Measurements from ENCODE around the gene SMPDL3A. TPM values are rescaled to one million over a fixed set of nuclear protein-coding genes. Genes with fewer than 3 reads are reported as not detected.

Gene SMPDL3A
- total RNA-seq, 2 experiments from 2014 or later, result 0.14 TPM; not detected in 1

- ChIA-PET POLR2A (interaction anchor here (0.8 to 1.2 kb wide), 2 partner anchors 11 to 14 kb away, joined by 3 to 4 read pairs; no protein-coding TSS in a partner anchor), CTCF (interaction anchor here (0.7 to 1.5 kb wide), 2 partner anchors 12 to 38 kb away, joined by 3 to 4 read pairs; no protein-coding TSS in a partner anchor)
- peaks cover 3% of the 10 kb centered on the region for H3K4me1 Mint-ChIP-seq (ENCODE audit: low read depth)
- no peaks in the 10 kb centered on the region for H3K36me3 Mint-ChIP-seq (ENCODE audit: low read depth)
- H3K27me3 Mint-ChIP-seq, result peaks cover 3% of the 10 kb centered on the region
- H3K27ac Mint-ChIP-seq, result no peak overlapping the region
- no peak for TF ChIP-seq CTCF (IDR thresholded peaks at IDR 0.05)
- DNase-seq (no peak), ATAC-seq (no peak)
- no peak overlapping the region for H3K4me3 Mint-ChIP-seq
- intact Hi-C loops (cut with micrococcal nuclease), result no loop called here
- H3K9me3 Mint-ChIP-seq, result no peaks in the 10 kb centered on the region
Observed at GRCh38 chr6:122801397-122801796, 12.3 kb downstream of the SMPDL3A start.

- Mint-ChIP-seq H3K4me1 (ENCODE audit: low read depth) (no peaks in the 10 kb centered on the region), H3K36me3 (ENCODE audit: low read depth) (no peaks in the 10 kb centered on the region), H3K4me3 (no peak overlapping the region), H3K27ac (no peak overlapping the region), H3K9me3 (no peaks in the 10 kb centered on the region), H3K27me3 (no peaks in the 10 kb centered on the region)
- ChIA-PET POLR2A (no interaction called here), CTCF (interaction anchor here (1.0 kb wide), 1 partner anchor 36 kb away, joined by 3 read pairs; no protein-coding TSS in a partner anchor)
- TF ChIP-seq CTCF (IDR thresholded peaks at IDR 0.05), result no peak
- ATAC-seq (no peak), DNase-seq (no peak)
- intact Hi-C loops (cut with micrococcal nuclease), result no loop called here
Observed at GRCh38 chr6:122803171-122803661, 14.2 kb downstream of the SMPDL3A start.

GRCh38 chr6:122804962-122805485 lies 16.0 kb downstream of the SMPDL3A start:
- H3K27ac Mint-ChIP-seq, result no peak overlapping the region
- no peak for TF ChIP-seq CTCF (IDR thresholded peaks at IDR 0.05)
- ATAC-seq, result no peak
- no peak for DNase-seq
- H3K27me3 Mint-ChIP-seq, result no peaks in the 10 kb centered on the region
- intact Hi-C loops (cut with micrococcal nuclease), result no loop called here
- H3K9me3 Mint-ChIP-seq, result no peaks in the 10 kb centered on the region
- no peak overlapping the region for H3K4me3 Mint-ChIP-seq
- ChIA-PET POLR2A (no interaction called here), CTCF (no interaction called here)
- H3K4me1 Mint-ChIP-seq (ENCODE audit: low read depth), result no peaks in the 10 kb centered on the region
- no peaks in the 10 kb centered on the region for H3K36me3 Mint-ChIP-seq (ENCODE audit: low read depth)

DNA sequence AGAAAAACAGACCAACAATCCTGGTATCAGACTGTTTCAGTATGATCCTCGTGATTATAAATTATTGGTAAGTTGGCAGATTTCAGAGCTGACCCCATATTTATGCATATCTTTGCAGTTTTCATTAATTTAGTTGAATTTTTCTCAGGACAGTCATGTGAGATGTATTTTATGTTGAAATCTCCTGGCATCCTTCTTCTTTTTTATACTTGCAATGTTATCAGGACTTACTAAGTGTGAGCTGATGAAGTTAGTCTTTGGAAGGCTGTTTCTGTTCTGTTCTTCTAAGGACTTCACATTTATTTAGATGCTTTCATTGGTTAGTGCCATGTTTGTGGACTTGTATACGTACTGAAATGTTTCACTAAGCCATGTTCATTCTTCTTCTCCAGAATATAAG lies 17.2 kb downstream of the SMPDL3A start:
- Mint-ChIP-seq H3K9me3 (no peaks in the 10 kb centered on the region), H3K27ac (no peak overlapping the region), H3K36me3 (ENCODE audit: low read depth) (no peaks in the 10 kb centered on the region), H3K27me3 (no peaks in the 10 kb centered on the region), H3K4me3 (no peak overlapping the region), H3K4me1 (ENCODE audit: low read depth) (no peaks in the 10 kb centered on the region)
- ChIA-PET POLR2A (no interaction called here), CTCF (no interaction called here)
- no peak for DNase-seq
- ATAC-seq, result no peak
- intact Hi-C loops (cut with micrococcal nuclease), result no loop called here
- TF ChIP-seq CTCF (IDR thresholded peaks at IDR 0.05), result no peak

- Mint-ChIP-seq H3K4me3 (no peak overlapping the region), H3K4me1 (ENCODE audit: low read depth) (no peaks in the 10 kb centered on the region), H3K36me3 (ENCODE audit: low read depth) (no peaks in the 10 kb centered on the region), H3K27ac (no peak overlapping the region), H3K27me3 (no peaks in the 10 kb centered on the region), H3K9me3 (no peaks in the 10 kb centered on the region)
- TF ChIP-seq CTCF (IDR thresholded peaks at IDR 0.05), result no peak
- CTCF ChIA-PET, result interaction anchor here (0.9 to 1.3 kb wide), 2 partner anchors 31 to 77 kb away, joined by 3 to 5 read pairs; no protein-coding TSS in a partner anchor
- POLR2A ChIA-PET, result no interaction called here
- DNase-seq (no peak), ATAC-seq (no peak)
- intact Hi-C loops (cut with micrococcal nuclease), result no loop called here
Observed at GRCh38 chr6:122808121-122808885, 19.2 kb downstream of the SMPDL3A start.
